Neural cell (in vitro differentiated cells): ENCODE results near the gene RHO. TPM values are rescaled to one million over a fixed set of nuclear protein-coding genes. Genes with fewer than 3 reads are reported as not detected.

Experiments used
- polyA plus RNA-seq: library from polyadenylated mRNA; depleted of rRNA; stranded (reverse); fragments of >200 nt; gene quantifications from 2 replicates; pipeline ENCODE4 v1.2.3, GENCODE V29; 2014

RHO gene
- polyA plus RNA-seq, 1 donor from 2014 or later: not detected

Other genes starting within 250 kb of the RHO start
- 23.0 and 24.9 TPM in 2 replicates for gene HMCES, start 249.8 kb upstream of the RHO start, polyA plus RNA-seq
- gene EFCAB12, start 100.0 kb upstream of the RHO start, polyA plus RNA-seq: 0.14 and 0.32 TPM in 2 replicates
- gene MBD4, start 88.7 kb upstream of the RHO start, polyA plus RNA-seq: 48.9 and 50.0 TPM in 2 replicates
- 21.6 and 28.3 TPM in 2 replicates for gene IFT122, start 88.4 kb upstream of the RHO start, polyA plus RNA-seq
- gene H1-8, start 14.5 kb downstream of the RHO start, polyA plus RNA-seq: not detected in 2 replicates
- 0.05 TPM in 1 of 2 replicates, not detected in the other for gene PLXND1, start 78.0 kb downstream of the RHO start, polyA plus RNA-seq